Measurements from ENCODE around the gene RNF121. TPM values are rescaled to one million over a fixed set of nuclear protein-coding genes. Genes with fewer than 3 reads are reported as not detected.

The RNF121 gene
- total RNA-seq, 4 donors from 2014 or later: 13.1 to 25.8 (median 21.5) TPM

DNA sequence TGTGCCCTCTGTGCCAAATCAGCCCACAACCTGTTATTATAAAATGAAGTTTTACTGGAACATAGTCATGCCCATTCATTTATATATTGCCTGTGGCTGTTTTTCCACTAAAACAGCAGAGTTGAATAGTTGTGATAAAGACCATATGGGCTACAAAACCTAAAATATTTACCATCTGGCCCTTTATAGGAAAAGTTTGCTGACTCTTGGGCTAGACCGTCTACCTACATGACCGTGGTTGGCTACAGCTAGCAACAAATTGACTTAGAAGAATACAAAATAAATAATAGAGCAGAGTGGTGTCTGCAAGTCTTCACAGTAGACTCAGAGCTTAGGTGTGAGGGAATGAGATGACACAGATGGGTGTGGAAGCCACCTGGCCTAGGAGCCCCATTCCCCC, 58.7 kb downstream of the RNF121 start:
- peak overlapping the region; percentile 53 to 75 (median 67) for H3K27ac ChIP-seq
- TF ChIP-seq EP300 (IDR thresholded peaks at IDR 0.05): no peak
- TF ChIP-seq, protein P1, sequence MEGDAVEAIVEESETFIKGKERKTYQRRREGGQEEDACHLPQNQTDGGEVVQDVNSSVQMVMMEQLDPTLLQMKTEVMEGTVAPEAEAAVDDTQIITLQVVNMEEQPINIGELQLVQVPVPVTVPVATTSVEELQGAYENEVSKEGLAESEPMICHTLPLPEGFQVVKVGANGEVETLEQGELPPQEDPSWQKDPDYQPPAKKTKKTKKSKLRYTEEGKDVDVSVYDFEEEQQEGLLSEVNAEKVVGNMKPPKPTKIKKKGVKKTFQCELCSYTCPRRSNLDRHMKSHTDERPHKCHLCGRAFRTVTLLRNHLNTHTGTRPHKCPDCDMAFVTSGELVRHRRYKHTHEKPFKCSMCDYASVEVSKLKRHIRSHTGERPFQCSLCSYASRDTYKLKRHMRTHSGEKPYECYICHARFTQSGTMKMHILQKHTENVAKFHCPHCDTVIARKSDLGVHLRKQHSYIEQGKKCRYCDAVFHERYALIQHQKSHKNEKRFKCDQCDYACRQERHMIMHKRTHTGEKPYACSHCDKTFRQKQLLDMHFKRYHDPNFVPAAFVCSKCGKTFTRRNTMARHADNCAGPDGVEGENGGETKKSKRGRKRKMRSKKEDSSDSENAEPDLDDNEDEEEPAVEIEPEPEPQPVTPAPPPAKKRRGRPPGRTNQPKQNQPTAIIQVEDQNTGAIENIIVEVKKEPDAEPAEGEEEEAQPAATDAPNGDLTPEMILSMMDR (IDR thresholded peaks at IDR 0.05): no peak
- TF ChIP-seq POLR2A (IDR thresholded peaks at IDR 0.05): no peak
- no peak for TF ChIP-seq POLR2AphosphoS5 (IDR thresholded peaks at IDR 0.05)
- peaks cover 15 to 26% (median 17%) of the 10 kb centered on the region in 3 donors for H3K4me1 ChIP-seq
- 17 to 28% methylated on average over 2 of the region's 2 CpGs for WGBS, 2 donors (ENCODE audit: low coverage in 1 of 2)
- H3K9me3 ChIP-seq: no peaks in the 10 kb centered on the region
- H3K4me3 ChIP-seq: no peak overlapping the region
- peaks cover 3 to 40% of the 10 kb centered on the region in 2 donors for H3K36me3 ChIP-seq
- no peaks in the 10 kb centered on the region for H3K27me3 ChIP-seq
- ATAC-seq: peak; percentile 11

DNA sequence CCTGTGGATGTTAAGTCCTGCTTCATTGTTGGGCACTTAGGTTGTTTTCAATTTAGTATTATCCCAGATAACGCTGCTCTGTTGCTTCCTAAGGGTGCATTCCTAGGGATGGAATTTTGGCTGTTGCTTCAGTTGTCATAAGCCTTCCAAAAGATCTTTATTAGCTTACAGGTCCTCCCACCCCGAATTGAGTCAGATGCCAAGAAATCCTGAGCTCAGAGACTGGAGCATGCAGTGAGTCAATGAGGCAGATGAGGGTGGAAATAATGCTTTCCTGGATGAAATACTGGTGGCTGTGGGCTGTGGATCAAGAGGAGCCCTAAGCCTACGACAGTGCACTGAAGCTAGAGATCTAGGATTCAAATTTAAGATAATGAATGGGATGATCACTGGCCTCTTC, 59.2 kb downstream of the RNF121 start:
- Histone ChIP-seq H3K4me1 (peaks cover 15 to 26% (median 17%) of the 10 kb centered on the region in 3 donors), H3K4me3 (no peak overlapping the region), H3K27me3 (no peaks in the 10 kb centered on the region), H3K9me3 (no peaks in the 10 kb centered on the region), H3K27ac (peak overlapping the region; percentile 53 to 75 (median 67)), H3K36me3 (peaks cover 3 to 39% of the 10 kb centered on the region in 2 donors)
- ATAC-seq: peak; percentile 80
- 14 to 27% methylated on average over 3 of the region's 3 CpGs for WGBS, 2 donors (ENCODE audit: low coverage in 1 of 2)
- TF ChIP-seq POLR2AphosphoS5 (IDR thresholded peaks at IDR 0.05) (peak; percentile 66), EP300 (IDR thresholded peaks at IDR 0.05) (no peak)

DNA sequence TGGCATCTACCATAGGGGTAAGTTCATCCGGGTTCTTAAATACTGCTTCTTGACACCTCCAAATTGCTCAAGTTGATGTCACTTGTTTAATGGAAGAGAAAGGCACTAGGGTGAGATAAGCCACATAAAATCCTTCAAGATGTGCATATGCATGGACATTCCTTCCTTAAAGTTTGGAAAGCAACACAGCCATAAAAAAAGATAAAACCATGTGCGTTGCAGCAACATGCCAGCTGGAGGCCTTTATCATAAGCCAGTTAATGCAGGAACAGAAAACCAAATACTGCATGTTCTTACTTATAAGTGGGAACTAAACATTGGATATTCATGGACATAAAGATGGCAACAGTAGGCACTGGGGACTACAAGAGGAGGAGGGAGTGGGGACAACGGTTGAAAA, 61.9 kb downstream of the RNF121 start:
- Histone ChIP-seq H3K27ac (no peak overlapping the region), H3K9me3 (no peaks in the 10 kb centered on the region), H3K4me1 (peaks cover 15 to 26% (median 17%) of the 10 kb centered on the region in 3 donors), H3K36me3 (peaks cover 3 to 26% of the 10 kb centered on the region in 2 donors), H3K27me3 (no peaks in the 10 kb centered on the region), H3K4me3 (no peak overlapping the region)
- WGBS, 2 donors (ENCODE audit: low coverage in 1 of 2): 52 to 67% methylated on average over 2 to 3 of the region's 3 CpGs
- TF ChIP-seq, protein P1 (IDR thresholded peaks at IDR 0.05): no peak
- TF ChIP-seq POLR2A (IDR thresholded peaks at IDR 0.05) (no peak), EP300 (IDR thresholded peaks at IDR 0.05) (no peak), POLR2AphosphoS5 (IDR thresholded peaks at IDR 0.05) (no peak)
- ATAC-seq: no peak

DNA sequence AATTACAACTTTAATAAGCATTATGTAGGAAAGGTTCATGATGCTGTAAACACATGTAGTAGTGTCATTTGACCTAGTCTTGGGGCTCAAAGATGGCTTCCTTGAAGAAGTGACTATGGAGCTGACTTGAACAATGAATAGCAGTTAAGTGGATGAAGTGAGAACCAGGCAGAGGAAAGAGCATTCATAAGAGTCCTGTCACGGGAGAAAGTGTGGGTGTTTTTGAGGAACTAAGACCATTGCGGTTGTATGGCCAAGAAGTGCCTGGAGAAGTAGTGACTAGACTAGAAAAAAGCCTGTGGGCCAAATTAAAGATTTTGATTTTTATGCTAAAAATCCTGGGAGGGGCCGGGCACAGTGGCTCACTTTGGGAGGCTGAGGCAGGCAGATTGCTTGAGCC, 62.6 kb downstream of the RNF121 start:
- Histone ChIP-seq H3K36me3 (peaks cover 3 to 34% of the 10 kb centered on the region in 2 donors), H3K4me3 (no peak overlapping the region), H3K27me3 (no peaks in the 10 kb centered on the region), H3K27ac (no peak overlapping the region), H3K4me1 (peaks cover 15 to 26% (median 17%) of the 10 kb centered on the region in 3 donors), H3K9me3 (no peaks in the 10 kb centered on the region)
- no peak for TF ChIP-seq EP300 (IDR thresholded peaks at IDR 0.05)
- TF ChIP-seq POLR2A (IDR thresholded peaks at IDR 0.05): no peak
- TF ChIP-seq, protein P1 (IDR thresholded peaks at IDR 0.05): no peak
- no peak for TF ChIP-seq POLR2AphosphoS5 (IDR thresholded peaks at IDR 0.05)
- WGBS, 2 donors (ENCODE audit: low coverage in 1 of 2): 85 to 100% methylated on average over 2 to 3 of the region's 3 CpGs
- ATAC-seq: no peak

DNA sequence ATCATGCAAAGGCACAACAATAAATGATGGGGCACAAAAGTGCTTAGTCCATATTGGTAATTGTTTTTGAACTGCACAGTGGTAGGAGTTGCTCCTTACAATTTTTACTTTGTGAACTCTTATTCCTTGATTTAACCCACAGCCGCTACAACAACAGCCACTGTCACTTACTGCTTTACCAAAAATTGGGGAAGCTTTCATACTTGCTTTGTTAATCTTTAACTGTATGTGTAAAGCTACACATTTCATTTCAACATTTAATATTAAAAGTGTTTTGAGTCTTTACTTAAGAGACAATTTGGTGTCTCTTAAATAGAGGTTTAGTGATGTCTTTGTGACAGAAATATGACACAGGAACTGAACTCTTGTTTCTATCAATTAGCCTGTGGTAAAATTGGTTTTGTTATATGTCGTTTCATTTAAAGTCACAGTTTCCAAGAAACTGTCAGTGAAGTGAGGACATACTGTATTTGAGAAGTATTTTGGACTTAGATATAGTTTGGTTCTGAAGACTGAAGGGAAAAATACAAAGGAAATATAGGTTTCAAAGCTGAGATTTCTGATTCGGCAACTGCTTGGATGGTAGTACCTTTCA, 63.4 kb downstream of the RNF121 start:
- Histone ChIP-seq H3K27ac (no peak overlapping the region), H3K4me3 (no peak overlapping the region), H3K27me3 (no peaks in the 10 kb centered on the region), H3K4me1 (peaks cover 11 to 19% (median 15%) of the 10 kb centered on the region in 3 donors), H3K36me3 (peaks cover 3 to 41% of the 10 kb centered on the region in 2 donors), H3K9me3 (no peaks in the 10 kb centered on the region)
- WGBS, 2 donors (ENCODE audit: low coverage in 1 of 2): 81 to 86% methylated on average over 3 of the region's 3 CpGs
- ATAC-seq: no peak
- TF ChIP-seq EP300 (IDR thresholded peaks at IDR 0.05) (no peak), POLR2AphosphoS5 (IDR thresholded peaks at IDR 0.05) (no peak), POLR2A (IDR thresholded peaks at IDR 0.05) (no peak)
- TF ChIP-seq, protein P1 (IDR thresholded peaks at IDR 0.05): no peak
